ENCODE data around the gene SHISAL2A. TPM values are rescaled to one million over a fixed set of nuclear protein-coding genes. Genes with fewer than 3 reads are reported as not detected.

Gene SHISAL2A
- total RNA-seq, 2 donors from 2014 or later: 0.22 TPM; not detected in 1

- Histone ChIP-seq H3K9ac (ENCODE audit: low read depth in 2 of 2, low read length in 2 of 2) (no peak overlapping the region), H3K9me3 (no peaks in the 10 kb centered on the region), H3K36me3 (no peaks in the 10 kb centered on the region), H3K4me3 (no peak overlapping the region), H3K27ac (no peak overlapping the region), H3K27me3 (no peaks in the 10 kb centered on the region), H3K4me1 (no peaks in the 10 kb centered on the region)
- TF ChIP-seq CTCF (IDR thresholded peaks at IDR 0.05): no peak
- DNase-seq: peak; percentile 21
- intact Hi-C loops (cut with DNase I): no loop called here
Observed at GRCh38 chr1:52677076-52677806, 44.3 kb downstream of the SHISAL2A start.

- no peak overlapping the region for H3K9ac ChIP-seq (ENCODE audit: low read depth in 2 of 2, low read length in 2 of 2)
- H3K27ac ChIP-seq: no peak overlapping the region
- H3K27me3 ChIP-seq: no peaks in the 10 kb centered on the region
- intact Hi-C loops (cut with DNase I): no loop called here
- no peaks in the 10 kb centered on the region for H3K9me3 ChIP-seq
- TF ChIP-seq CTCF (IDR thresholded peaks at IDR 0.05): no peak
- H3K4me1 ChIP-seq: no peaks in the 10 kb centered on the region
- no peaks in the 10 kb centered on the region for H3K36me3 ChIP-seq
- no peak overlapping the region for H3K4me3 ChIP-seq
- DNase-seq: no peak
Observed at GRCh38 chr1:52679048-52679447, 46.1 kb downstream of the SHISAL2A start.

- intact Hi-C loops (cut with DNase I): no loop called here
- Histone ChIP-seq H3K27me3 (no peaks in the 10 kb centered on the region), H3K36me3 (no peaks in the 10 kb centered on the region), H3K27ac (no peak overlapping the region), H3K4me1 (no peaks in the 10 kb centered on the region), H3K9me3 (no peaks in the 10 kb centered on the region), H3K4me3 (no peak overlapping the region), H3K9ac (ENCODE audit: low read depth in 2 of 2, low read length in 2 of 2) (no peak overlapping the region)
- no peak for TF ChIP-seq CTCF (IDR thresholded peaks at IDR 0.05)
- DNase-seq: no peak
Observed at GRCh38 chr1:52679498-52679897, 46.5 kb downstream of the SHISAL2A start.

GRCh38 chr1:52680353-52680752 lies 47.4 kb downstream of the SHISAL2A start:
- DNase-seq: no peak
- Histone ChIP-seq H3K9ac (ENCODE audit: low read depth in 2 of 2, low read length in 2 of 2) (no peak overlapping the region), H3K27me3 (no peaks in the 10 kb centered on the region), H3K36me3 (no peaks in the 10 kb centered on the region), H3K9me3 (no peaks in the 10 kb centered on the region), H3K27ac (no peak overlapping the region), H3K4me1 (no peaks in the 10 kb centered on the region), H3K4me3 (no peak overlapping the region)
- intact Hi-C loops (cut with DNase I): no loop called here
- no peak for TF ChIP-seq CTCF (IDR thresholded peaks at IDR 0.05)

GRCh38 chr1:52681136-52681535 lies 48.2 kb downstream of the SHISAL2A start:
- no peak for DNase-seq
- Histone ChIP-seq H3K36me3 (no peaks in the 10 kb centered on the region), H3K4me3 (no peak overlapping the region), H3K4me1 (no peaks in the 10 kb centered on the region), H3K27ac (no peak overlapping the region), H3K27me3 (no peaks in the 10 kb centered on the region), H3K9ac (ENCODE audit: low read depth in 2 of 2, low read length in 2 of 2) (no peak overlapping the region), H3K9me3 (no peaks in the 10 kb centered on the region)
- no peak for TF ChIP-seq CTCF (IDR thresholded peaks at IDR 0.05)
- intact Hi-C loops (cut with DNase I): no loop called here

All from colonic mucosa (tissue), 4 donors.